Stimulated activated CD4-positive, alpha-beta T cell treated with anti-CD3 and anti-CD28 coated beads, Interleukin-12 subunit alpha, Interleukin-12 subunit beta, amount 100 ng/mL, for 4 hours (primary cell): Measurements from ENCODE around the gene CBL.

Experiments
- DNase-seq: peaks from one replicate; pipeline ENCODE4 v3.0.0-alpha.2; 2020

CBL gene

DNA sequence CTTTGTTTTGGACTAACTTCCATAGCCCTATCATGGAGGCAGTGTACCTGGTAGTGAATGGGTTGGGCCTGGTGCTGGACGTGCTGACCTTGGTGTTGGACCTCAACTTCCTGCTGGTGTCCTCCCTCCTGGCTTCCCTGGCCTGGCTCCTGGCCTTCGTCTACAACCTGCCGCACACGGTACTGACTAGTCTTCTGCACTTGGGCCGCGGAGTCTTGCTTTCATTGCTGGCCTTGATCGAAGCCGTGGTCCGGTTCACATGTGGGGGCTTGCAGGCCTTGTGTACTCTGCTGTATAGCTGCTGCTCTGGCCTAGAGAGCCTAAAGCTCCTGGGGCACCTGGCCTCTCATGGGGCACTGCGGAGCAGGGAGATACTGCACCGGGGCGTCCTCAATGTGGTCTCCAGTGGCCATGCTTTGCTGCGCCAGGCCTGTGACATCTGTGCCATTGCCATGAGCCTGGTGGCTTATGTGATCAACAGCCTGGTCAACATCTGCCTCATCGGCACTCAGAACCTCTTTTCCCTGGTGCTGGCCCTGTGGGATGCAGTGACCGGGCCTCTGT lies 129.0 kb downstream of the CBL start:
- no peak for DNase-seq

DNA sequence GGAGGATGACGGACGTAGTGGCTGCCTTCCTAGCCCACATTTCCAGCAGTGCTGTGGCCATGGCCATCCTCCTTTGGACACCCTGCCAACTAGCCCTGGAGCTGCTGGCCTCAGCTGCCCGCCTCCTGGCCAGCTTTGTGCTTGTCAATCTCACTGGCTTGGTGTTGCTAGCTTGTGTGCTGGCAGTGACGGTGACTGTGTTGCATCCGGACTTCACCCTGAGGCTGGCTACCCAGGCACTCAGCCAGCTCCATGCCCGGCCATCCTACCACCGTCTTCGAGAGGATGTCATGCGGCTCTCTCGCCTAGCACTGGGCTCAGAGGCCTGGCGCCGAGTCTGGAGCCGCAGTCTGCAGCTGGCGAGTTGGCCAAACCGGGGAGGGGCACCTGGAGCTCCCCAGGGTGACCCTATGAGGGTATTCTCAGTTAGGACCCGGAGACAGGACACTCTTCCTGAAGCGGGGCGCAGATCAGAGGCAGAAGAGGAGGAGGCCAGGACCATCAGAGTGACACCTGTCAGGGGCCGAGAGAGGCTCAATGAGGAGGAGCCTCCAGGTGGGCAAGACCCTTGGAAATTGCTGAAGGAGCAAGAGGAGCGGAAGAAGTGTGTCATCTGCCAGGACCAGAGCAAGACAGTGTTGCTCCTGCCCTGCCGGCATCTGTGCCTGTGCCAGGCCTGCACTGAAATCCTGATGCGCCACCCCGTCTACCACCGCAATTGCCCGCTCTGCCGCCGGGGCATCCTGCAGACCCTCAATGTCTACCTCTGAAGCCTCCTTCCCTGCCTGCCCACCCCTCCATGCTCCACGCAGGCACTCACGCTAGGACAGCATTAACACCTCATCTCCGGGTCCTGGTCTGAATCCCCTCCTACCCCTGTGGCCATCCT lies 129.8 kb downstream of the CBL start:
- DNase-seq = no peak

DNA sequence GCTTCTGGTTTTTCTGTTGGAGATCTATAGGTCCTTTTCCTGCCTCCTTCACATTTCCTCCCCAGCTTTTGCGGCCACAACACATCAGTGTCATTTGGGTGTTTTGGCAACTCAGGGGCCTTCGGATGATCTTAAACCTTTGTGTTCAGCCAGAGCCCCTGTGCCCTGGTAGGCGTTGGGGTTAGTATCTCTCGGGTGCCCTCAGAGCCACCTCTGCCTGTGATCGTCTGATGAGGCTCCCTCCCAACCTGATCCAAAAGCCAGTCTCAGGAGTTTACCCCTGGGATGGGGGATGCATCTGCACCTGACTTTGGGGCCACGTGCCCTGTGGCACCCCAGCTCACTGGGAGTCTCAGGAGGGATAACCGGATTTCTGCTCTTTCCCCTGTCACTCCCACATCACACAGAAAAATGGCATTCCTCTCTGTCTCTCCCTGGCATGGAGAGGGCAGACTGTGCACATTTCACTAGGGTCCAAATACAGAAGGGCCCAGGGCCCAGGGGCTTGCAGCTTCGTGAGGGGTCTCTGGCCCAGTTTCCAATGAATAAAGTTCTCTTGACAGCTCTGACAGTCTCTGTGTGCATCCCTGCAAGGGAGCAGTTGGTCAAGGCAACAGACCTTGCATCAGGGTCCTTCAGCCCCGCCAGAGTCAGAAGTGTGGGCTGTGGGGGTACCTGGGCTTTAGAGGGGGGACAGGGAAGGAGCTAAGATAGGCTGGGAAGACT lies 130.8 kb downstream of the CBL start:
- DNase-seq = no peak

DNA sequence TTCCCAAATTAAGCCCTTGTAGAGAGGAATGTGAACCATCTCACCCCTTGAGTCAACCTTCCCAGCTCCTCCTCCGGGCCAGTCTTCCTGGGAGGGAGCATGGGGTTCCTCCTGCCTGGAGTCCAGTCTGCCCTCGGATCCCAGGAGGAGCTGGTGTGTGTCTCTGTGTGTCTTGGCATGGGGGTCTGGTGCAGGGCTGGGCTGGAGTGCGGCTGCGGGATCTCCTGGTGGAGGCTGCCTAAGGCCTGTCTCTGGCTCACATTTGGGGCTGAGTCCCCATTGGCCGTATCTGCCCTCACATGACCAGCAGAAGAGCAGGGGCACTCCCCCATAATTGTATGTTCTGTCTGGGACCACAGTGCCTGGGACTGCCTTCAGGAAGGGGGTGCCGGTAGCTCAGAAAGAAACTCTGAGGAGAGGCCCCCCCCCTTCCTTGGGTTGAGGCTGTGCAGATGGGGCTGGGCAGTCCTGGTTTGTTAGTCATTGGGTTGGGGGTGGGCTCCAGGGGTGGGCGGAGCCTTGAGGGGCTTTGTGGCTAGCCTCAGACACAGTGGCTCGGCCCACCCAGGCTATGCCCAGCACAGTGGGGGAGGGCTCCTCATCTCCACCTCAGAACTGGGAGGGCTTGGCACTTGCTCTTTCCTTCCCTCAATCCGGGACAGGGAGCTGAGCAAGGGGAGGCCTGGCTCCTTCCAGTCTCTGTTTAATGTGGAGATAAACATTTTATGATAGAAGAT lies 131.6 kb downstream of the CBL start:
- DNase-seq = no peak

DNA sequence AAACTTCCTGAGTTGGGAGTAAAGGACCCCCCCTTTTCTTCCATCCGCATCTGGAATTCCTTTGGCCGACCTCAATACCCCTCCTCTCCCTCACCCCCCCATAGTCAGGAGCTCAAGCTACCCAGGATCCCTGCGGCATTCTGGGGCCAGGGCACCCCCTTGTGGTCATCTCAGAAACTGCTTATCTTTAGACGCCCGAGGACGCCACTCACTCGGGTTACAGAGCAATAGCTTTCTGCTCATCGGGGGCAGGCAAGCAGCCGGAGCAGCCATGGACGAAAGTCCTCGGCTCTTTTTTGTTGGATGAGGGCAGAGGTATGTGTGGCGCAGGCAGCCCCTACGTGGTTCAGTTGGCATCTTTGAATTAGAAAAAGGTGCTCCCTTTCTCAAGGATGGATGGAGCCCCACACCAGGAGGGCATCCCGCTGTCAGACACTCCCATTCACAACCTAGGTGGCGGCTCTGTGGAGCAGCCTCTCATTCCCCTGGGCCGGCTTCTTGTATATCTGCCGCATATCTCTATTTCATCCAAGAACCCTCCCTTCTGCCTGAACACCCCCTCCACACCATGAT lies 132.3 kb downstream of the CBL start:
- peak; percentile 62 for DNase-seq

DNA sequence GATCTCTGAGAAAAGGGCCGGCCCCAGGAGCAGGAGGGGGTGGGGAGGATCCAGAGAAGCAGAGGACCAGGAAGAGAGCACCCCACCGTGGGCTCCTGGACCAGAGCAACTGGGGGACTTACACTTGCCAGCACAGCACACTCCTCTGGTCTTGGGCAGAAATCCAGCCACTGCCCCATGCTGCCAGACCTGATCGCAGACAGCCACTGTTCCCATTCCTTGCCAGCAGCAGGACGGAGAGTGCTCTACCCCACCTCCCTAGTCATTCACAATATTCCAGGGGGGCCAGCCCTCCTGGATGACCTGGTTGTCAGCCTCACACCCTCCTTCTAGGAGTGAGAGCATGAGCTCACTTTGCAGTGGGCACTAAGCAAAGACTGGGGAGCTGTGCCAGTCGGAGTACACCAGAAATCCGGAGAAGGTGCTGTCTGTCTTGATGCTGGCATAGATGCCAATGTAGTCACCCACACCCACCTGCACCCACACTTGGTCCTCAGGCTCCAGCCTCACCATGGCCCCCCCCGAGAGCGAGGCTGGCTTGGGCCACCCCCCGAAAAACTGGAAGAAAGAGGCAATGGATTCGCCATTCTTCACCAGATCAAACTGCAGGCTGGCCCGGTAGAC lies 132.9 kb downstream of the CBL start:
- no peak for DNase-seq

DNA sequence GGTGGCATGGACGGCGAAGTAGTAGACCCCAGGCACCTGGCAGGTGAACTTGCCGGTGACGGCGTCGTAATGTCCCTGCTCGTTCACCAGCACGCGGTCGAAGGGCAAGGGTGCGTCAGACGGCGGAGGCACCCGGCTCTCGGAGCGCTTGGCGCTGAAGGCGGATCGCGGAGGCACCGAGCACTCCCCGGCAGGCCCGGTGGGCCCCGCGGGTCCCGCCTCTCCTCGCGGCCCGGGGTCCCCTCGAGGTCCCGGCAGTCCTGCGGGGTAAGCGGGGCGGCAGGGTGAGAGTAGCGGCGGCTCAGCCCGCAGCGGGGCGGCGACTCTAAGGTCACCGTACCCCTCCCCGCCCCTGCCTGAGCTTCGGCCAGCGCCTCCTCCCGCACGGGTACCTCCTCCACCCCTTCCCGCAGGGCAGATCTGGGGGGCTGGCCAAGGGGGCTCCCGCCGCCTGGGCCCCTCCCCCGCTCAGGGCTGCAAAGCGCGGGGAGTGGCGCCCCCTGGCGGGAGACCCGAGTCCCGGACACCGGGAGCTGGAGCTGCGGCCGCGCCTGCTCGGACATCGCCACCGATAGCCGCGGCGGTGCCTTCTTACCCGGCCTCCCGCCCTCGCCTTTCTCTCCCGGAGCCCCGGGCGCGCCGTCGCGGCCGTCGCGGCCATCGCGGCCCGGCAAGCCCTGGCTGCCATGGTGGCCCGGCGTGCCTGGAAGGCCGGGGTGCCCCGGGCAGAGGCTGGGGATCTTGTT lies 133.6 kb downstream of the CBL start:
- DNase-seq = peak; percentile 36

DNA sequence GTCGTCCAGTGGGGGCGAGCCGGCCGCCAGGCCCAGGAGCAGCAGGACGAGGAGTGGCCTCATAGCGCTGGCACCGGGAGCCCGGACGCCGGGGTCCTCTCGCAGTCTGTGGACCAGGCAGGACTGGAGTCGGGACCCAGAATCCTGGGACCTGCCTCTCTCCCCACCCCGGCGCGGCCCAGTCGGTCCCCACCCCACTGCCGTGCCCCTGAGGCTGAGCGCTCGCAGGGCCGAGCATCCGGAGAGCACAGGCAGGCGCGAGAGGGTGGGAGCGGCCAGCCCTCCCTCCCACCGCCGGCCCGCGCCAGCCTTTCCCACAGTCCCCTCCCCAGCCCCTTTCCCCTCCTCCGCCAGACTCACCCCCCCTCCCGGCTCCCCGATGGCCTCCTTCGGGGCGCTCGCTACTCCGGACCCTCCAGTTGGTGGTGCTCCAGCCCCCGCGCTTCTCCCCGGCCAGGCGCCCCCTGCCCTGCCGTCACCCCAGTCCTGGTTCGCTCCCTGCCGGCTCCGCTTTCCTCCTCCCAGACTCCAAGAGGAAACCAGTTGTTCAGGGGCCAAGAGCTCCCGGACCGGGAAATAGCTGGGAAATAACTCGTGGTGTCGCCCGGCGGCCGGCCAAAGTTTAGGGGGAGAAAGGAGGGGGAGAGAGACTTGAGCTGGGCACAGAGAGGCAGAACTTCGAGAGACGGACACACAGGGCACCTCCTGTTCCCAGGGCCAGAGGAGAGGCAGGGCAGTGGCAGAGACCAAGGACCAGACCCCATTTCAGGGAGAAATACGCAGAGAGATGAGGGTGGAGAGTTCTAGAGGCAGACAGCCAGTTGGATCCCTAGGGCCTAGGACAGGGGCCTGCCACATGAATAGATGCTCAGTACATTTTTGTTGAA lies 134.4 kb downstream of the CBL start, which contains the start of gene C1QTNF5:
TSS of gene C1QTNF5 (minus strand) at position 549 of the 887 bp plus-strand sequence. CDS start at position 63, 486 bp downstream.
- DNase-seq = no peak

DNA sequence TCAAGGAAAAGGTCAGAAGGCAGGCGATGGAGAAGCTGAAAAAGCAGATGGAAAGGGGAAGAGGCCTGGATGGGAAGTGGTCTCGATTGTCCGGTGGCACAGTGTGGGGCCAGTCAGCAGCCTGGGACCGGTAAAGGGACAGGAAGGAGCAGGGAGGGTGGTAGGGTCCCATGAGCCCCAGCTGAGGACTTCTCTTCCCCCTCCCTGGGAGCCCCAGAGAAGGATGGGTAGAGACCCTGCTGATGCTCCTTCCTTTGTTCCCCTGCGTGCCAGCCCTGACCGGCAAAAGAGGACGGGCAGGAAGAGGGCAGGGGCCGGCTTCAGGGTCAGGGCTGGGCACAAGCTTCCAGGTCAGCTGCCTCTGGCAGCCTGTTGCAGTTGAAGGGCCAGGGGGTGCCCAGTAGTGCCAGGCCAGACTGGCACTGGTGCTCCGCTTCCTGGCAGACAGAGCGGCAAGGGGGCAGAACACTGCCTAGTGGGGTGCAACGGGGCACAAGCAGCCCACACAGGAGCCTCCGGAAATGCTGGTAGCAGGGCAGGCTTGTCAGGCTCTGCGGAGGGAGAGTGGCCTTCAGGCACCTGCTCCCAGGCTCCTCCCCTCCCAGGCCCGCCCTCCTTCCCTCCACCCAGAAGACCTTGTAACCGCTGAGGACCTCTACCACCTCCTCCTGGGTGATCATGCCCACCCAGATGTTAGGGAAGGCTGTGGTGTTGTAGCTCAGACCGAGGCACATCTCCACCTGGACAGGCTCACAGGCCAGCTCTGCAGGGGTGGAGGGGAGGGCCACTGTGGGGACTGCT lies 135.3 kb downstream of the CBL start:
- DNase-seq = no peak

DNA sequence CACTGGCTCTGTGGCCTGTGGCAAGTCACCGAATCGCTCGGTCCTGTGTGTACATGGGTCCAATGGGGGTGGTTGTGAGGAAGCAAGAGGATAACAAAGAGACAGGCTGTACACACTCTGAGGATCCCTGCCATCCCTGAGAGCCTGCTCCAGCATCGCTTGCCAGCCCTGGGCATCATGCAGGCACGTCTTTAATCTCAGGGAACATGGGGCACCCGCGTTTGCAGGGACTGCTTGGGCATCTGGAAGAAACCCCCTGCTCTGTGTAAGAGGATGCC lies 135.8 kb downstream of the CBL start:
- DNase-seq = no peak

DNA sequence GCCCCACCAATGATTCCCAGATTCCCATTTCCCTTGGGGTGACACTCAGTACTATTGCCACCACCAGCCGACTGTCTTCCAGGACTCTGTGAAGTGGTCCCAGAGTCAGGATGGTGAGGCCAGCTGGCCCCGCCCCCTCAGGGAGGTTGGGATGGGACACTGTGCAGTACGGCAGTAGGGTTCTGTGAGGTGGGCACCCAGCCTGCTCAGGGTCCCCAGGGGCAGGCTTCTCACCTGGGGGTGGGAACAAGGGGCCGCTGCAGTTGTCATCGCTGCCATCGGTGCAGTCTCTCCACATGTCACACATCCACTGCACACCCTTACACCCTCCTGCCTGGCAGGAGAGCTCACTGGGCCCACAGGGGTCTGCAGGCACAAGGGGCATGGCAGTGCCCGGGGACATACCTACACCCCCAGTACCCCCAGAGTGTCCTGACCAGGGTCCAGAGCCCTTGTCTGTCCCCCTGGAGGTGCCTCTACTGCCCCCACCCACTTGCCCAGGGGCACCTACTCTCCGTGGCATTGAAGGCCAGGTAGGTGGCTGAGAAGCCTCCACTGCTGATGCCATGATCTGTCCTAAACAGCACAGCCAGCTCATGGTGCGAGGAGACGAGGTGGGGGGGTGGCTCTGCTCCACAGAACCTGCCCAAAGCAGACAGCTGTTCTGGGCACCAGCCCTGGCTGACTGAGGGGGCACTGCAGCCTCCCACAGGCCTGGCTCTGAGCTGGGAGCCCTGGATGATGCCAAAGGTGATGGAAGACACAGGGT lies 136.4 kb downstream of the CBL start:
- DNase-seq = no peak

DNA sequence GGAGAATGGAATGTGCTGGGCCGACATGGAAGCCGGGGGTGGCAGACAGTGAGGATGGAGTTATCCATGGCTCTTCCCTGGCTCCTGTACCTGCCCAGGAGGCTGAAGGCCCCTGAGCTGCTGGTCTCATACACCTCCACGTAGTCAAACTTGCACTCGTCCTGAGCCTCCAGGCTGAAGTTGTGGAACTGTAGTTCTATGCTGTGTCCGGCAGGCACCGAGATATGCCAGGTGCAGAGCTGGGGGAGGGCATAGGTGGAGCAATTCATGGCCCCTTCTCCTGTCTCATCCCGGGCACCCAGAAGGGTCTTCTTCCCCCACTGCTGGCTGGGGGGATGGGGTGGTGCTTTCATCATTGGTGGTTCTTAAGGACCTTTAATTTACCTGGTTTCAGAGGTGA lies 137.6 kb downstream of the CBL start:
- DNase-seq = no peak

DNA sequence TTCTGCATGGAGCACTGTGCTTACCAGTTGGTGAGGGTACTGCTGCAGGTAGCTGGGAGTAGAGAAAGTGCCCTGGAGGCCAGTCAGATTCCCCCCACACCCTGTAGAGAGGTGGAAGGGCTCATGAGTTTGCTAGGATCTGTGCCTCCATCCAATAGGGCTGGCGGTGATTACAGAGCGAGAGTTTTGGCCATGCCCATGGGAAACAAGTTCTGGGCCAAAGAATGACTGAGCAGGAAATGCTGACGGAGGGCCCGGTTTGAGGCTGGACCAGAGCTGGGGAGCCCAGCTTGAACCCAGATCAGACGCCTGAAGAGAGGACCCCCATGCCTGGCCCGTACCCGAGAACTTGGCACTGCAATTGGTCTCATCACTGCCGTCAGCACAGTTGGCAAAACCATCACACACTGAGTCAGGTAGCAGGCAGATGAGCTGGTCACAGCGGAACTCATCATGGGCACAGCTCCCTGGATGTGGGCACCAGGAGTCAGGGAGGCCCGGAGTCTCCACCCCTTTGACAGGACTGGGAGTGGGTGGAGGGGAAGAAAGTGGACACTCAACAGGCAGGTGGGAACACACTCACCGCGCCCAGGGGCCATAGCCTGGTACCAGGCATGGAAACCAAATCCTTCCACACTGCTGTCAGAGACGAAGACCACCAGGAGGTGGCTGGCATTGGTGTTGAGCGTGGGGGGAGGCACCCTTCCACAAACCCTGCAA lies 138.3 kb downstream of the CBL start:
- no peak for DNase-seq

DNA sequence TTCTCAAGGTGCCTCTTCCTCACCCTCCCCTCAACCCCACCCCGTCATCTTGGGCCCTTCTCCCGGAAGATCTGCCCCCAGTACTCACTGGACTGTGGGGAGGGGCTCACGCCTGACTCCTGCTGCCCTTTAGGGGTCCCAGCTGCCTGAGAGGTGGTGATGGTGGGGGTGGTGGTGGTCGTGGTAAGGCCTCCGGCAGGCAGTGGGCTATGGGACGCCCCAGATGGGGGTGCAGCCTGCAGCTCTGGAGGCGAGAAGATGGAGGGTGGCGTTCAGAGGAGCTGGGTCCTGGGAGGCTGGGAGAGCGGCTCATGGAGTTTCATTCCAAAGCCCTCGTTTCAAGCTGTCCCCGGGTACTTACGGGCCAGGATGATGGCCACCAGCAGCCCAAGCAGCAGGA lies 139.5 kb downstream of the CBL start:
- DNase-seq = no peak

DNA sequence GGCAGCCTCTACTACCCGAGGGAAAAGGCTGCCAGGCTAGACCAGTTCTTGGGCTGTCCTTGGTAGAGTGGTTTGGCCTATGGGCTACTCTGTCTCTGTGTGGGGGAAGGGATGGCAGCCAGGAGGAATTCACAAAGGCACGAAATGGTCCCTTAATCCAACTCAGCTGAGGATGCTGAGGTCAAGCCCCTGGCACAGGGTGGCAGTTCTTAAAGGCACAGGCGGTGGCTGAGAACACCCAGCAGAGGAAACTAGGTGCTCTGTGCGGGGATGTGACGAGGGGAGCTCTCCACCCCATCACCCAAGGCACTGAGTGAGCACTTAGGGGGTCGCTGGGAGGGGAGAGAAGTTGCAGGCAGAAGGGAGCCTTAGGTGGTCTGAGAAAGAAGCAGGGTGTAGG lies 140.5 kb downstream of the CBL start, which contains the start of gene MFRP:
TSS of gene MFRP (minus strand) at position 101 of the 400 bp plus-strand sequence. CDS start 192 bp downstream, outside the sequence.
- no peak for DNase-seq

DNA sequence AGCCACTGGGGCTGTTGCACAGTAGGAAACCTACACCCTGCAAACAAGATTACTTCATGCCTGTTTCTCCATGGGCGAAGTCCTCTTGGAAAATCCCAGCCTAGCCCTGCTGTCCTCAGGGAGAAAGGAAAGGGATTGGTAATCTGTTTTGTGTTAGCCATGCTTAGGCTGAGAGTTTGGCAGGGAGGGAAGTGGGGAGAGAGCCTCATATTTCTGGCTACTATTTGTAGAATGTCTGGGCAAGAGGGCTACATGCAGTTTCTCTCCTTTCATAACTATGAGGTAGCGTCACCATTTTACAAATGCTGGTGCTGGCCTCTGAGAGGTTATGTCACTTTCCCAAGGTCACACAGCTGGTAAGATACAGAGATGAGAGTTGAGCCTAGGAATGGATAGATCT lies 141.1 kb downstream of the CBL start:
- DNase-seq = no peak

DNA sequence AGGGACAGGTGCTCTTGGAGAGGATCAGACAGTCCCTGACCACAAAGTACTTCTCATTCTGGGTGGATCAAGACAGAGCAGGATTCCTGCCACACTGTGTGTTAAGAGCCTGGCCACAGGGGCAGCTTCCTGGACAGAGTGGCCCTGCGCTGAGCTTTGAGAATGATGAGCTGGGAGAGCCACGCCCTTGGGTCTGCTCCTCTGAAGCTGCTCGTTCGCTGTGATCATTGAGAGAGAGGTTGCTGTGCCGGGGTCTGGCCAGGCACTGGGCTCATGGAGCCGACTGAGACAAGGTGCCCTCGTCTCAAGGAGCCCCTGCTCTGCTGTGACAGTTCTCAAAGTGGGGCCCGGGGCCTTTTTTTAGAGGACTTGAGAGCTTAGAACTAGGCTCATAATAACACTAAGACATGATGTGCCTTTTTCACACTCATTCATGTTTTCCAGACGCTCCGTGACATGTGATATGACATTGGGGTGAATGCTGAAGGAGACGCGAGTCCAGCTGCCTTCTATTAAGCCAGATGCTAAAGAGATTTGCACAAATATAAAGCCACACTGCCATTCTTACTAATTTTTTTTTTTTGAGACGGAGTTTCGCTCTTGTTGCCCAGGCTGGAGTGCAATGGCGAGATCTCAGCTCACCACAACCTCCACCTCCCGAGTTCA lies 141.9 kb downstream of the CBL start:
- no peak for DNase-seq

DNA sequence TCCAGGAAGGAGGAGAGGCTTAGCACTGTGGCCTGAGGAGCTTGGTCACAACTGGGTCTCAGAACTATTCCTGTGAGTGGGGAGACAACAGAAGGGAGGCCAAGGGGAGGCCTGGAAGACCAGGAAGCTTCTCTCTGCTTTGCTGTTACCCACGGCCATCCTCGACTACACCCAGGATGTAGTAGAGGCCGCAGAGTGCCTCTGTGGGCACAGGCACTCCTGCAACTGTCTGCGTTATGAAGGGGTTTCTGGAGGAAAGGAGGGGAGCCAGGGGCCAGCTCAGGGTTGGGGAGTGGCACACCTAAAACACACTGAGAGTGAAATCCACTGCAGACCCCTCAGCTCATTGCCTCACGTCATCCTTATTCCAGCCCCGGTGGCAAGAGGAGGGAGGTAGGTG lies 144.2 kb downstream of the CBL start:
- DNase-seq = no peak
